HG03558 (cell line): ENCODE data around the gene PTH1R.

ENCODE experiments used
- ATAC-seq: cut with Tn5 transposase; IDR thresholded peaks from one replicate; pipeline ENCODE4 v1.9.1; 2021; ENCODE audit warnings: moderate number of reproducible peaks; ENCODE audit not compliant: unreplicated experiment; ENCODE audit errors: extremely low read depth

PTH1R gene

DNA sequence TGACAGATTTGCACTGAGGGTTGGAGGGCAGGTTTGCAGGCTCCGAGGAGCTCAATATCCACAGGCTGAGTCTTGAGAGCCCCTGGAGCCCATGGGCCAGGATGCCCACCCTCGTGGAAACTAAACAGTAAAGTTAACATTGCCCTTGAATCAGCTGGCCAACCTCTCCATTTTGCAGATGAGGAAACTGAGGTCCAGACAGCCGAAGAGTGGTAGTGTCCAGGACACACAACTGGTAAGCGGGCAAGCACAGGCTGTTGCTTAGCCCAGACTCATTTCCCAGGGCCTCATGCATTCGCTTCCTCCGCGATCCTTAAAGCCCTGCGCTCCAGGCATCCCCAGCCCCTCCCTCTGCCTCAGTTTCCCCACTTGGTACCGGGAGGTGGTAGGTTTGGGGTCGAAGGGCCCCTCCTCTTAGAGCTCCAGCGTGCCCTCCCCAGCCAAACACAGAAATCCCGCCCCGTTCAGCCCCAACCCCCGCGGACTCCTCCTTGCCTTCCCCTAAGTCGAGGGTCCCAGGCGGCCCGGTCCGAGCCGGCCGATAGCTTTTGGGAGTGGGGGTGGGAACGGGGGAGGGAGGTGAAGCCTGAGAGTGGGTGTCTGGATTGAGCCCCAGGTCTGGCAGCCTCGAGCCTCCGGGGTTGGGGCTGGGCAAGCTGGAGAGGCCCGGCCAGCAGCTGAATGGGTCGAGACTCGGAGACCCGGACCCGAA lies 3.5 kb downstream of the PTH1R start:
- no peak for ATAC-seq

DNA sequence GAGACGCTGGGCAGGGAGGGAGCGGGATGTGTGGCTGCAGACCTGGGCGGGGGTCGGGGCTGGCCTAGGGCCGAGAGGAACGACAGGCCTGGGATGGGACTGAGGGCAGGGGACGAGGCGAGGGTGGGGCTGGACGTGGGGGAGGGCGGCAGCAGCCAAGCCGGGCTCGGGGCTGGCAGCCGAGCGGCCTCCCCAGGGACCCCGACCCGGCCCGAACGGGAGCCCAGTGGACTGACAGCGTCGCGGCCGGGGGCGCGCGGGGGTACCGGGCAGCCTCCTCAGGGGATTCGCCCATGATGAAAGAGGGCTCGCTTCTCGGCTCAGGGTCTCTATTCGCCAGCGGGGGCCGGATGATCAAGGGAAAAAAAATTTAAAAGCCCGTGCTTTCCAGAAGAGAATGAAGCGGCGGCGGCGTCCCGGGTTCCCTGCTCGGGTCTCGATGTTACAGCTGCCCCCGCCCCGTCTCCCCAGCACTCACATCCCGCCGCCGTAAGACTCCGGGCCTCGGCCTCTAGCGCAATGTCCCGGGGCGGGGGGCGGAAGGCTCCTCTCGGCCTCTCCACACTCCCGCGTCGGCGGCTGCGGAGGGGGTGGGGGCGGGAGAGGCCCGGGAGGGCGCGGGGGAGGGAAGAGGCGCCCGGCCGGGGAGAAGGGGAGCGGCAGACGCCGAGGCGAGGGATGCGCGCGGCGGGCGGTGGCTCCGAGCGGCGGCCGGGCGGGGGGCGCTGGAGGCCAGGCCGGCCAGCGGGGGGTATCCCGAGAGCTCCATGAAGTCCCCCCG lies 4.3 kb downstream of the PTH1R start:
- no peak for ATAC-seq

DNA sequence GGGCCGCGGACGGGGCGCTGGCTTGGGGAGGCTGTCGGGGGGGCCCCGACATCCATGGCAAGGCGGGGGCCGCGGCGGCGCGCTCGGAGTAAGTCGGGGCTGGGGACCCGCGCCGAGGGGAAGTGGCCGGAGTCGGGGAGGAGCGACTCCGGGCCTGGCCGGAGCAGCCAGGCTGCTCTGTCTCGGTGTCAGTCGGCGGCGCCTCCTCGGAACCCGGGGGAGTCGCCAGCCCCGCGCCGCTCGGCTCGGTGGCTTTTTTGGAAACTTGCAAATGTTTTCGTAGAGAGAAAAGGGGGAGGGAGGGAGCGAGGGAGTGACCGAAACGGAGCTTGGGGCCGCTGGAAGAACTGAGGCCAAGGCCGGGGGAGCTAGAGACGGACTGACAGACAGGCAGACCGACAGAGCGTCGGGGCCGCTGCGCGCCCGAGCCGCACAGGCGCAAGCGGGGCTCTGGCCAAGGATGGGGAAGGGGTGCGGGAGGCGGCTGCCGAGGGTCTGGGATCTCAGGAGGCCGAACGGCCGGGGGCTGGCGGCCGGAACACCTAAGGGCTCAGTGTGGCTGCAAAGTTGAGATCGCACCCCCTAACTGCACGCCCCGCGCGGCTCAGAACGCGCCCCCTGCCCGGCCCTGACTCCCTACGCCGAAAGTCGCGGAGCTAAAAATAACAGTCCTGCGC lies 5.0 kb downstream of the PTH1R start:
- no peak for ATAC-seq

DNA sequence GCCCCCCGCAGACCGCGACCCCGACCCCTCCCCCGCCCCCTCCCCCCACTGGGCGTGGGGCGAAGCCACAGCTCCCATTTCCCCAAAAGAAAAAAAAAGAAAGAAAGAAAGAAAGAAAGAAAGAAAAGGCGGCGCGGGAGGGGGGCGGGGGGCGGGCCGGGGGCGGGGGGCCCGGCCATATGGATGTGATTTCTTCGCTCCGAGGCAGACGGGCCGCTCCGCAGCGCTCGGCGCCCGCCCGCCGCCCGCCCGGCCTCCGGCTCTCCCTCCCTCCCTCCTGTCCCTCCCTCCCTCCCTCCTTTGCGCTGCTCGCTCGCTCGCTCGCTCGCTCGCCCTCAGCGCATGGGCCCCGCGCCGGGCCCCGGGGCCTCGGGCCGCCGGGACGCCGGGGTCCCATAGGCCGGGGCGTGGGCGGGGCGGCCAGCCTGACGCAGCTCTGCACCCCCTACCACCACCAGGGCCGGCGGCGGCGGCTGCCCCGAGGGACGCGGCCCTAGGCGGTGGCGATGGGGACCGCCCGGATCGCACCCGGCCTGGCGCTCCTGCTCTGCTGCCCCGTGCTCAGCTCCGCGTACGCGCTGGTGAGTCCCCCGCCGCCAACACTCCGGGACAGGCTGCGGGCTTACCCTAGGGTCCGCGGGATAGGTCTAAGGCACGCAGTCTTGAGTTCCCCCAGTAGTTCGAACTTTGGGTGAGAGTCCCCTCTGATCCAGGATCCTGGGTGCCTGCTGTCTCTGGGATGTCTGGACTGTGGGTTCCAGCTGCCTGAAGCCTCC lies 5.7 kb downstream of the PTH1R start:
- no peak for ATAC-seq

DNA sequence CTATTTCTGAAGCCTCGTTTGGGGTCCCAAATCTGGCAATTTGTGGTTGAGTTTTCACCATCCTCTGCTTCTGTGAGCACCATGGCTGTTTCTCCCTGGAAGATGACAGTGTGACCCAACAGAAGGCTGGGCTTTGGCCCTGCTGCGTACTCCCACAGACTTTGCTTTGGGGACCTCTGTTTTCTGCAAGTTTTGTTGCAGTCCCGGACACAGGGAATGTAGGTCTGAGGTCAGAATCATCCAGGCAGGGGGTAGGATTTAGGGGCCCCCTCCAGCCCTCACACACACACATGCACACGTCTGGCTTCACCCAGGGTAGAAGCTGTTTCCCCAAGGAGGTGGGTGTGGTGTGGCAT lies 6.3 kb downstream of the PTH1R start:
- no peak for ATAC-seq

DNA sequence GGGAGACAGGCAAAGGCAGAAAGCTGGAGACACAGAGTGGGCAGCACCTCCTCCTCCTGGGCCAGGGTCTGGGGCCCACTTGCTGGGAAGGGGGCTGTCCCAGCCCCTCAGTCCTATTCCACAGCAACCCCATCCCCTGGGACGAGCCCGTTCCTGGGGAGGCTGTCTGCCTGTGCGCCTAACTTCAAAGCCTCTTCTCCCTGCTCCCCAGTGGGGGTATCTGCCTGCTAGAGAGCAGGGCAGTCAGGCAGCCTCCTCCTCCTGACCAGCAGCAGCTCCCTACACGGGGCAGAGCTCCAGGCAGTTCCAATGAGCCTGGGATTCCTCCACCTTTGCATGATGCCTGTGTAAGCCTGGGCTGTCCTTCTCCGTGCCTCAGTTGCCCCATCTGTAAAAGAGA lies 6.9 kb downstream of the PTH1R start:
- no peak for ATAC-seq

DNA sequence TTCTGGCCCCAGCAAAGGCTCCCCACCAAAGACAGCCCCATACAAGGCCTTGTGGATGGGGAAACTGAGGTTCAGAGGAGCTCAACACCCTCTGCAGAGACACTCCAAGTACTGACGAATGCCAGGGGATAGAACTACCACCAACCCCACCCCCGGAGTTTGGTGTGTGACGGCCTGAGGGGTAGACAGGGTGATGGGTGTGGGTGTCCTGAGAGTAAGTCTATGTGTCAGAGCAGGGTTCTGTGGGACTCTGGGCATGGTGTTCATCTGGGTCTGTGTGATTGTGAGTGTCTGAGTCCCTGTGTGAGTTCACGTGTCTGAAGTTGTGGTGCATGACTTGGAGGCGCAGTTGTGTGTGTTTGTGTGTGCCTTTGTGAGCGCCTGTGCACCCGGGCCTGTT lies 7.4 kb downstream of the PTH1R start:
- ATAC-seq: no peak

DNA sequence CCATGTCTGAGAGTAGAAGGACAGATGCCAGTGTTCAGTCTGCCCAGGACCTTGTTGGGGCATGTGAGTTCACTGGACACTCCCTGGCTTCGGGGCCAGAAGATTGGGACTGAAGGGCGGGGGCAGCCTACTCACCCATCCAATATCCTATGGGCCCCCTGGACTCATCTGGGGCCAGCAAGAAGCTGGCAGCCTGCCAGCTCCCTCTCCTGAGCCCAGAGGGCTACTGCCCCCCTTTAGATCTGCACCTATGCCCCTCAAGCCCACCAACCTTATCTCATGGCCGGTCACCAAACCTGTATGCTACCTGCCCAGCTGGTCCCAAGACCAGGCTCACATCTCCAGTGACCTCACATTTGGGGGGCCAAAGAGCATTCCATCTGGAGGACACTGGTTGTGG lies 8.1 kb downstream of the PTH1R start:
- ATAC-seq: no peak

DNA sequence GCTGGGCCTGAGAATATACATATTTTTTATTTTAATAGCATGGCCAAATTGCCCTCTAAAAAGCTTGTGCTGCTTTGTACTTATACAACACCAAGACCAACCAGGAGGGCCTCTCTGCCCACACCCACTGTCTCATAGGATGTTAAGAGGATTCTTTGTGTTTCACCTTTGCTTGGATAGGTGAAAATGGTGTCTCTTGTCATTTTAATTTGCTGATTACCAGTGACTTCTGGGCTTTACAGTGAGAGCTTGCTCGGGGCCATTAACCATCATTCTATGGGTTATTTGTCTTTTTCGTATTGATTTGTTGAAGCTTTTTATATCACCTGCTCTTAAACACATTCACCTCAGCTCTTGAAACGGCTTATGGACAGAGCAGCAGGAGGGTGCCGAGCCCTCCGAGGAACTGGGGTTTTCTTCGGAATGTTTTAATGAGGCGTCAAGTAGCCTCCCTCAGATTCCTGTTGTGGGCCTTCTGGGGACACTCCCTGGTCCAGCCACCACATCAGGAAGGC lies 10.5 kb downstream of the PTH1R start:
- no peak for ATAC-seq

DNA sequence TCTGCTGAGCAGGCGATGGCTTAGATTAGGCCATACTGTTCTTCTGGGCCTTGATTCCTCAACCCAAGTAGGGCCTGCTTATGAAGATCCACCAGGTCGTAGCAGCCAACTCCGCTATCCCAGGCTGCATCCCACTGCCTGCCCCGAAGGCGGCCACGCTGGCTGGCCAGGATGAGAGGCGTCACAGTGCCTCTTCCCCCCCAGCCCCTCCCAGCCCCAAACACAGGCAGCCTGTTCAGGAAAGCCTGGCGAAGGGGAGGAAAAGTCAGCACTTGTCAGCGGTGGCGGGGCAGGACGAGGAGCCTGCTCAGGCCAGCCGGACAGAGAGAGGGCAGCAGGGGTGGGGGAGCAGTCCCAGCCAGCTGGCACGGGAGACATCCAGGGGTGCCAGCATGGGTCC lies 11.2 kb downstream of the PTH1R start:
- ATAC-seq: no peak

DNA sequence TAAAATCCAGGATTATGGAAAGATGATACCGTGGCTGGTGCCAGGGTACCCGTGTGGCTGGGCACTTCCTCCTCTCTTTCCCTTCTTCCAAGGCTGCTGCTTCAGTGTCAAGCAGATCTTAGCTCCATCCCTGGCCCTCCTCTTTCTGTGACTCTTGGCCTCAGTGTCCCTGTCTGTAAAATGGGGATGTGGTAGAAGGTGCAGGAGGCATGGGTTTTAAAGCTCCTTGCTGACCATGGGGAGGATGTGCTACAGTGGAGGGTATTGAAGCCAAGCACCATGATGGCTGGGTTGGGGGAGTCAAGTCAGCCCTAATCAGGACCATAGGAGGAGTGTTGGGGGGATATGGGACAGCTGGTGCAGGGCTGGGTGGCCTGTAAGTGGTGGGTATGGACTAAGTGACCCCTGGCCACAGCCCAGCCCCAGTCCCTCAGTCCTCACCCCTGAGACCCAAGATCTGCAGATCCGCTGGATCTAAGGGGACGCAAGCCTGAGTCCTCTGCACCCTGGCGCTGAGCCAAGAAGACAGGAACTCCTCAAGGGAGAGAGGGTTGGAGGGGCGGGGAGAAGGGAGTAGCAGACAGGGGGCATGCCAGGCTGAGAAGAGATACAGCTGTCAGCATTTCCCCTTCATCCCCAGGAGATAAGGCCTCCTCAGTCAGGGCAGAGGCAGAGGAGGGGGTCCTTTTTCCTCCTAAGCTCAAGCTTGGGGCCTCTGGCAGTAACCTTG lies 12.0 kb downstream of the PTH1R start:
- no peak for ATAC-seq

DNA sequence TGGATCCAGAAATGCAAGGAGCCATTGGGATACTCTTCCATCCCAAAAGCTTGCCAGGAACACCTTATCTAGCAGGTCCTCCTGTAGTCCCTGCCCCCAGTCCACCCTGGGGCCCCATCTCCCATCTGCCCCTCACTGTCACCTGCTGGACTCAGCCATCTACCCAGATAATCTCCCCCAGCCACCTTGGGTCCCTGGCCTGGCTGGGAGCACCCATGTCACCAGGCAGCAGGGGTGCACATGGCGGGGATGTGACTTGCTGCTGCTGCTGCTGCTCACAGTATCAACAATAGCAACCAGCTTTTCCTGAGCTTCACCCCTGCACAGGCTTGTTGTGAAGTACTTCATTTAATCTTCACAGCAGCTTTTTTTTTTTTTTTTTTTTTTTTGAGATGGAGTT lies 12.6 kb downstream of the PTH1R start:
- ATAC-seq: no peak

DNA sequence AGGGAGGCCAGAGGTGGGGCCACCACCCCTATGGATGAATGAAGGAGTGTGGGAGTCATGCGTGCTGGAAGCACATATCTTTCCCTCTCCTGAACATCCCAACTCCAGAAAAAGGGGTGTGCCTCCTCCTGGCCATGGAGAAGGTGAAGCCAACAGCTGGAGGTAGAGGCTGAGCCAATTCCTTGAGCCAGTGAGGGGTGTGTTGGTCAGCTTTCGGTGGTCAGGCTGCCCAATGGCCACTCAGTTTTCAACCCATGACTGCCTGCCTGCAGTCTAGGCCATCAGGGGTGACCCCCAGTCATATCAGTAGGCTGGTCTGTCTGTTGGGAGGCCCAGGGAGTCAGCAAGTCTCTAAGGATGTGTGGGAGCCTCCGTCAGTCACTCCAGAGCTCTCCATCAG lies 13.6 kb downstream of the PTH1R start:
- no peak for ATAC-seq

DNA sequence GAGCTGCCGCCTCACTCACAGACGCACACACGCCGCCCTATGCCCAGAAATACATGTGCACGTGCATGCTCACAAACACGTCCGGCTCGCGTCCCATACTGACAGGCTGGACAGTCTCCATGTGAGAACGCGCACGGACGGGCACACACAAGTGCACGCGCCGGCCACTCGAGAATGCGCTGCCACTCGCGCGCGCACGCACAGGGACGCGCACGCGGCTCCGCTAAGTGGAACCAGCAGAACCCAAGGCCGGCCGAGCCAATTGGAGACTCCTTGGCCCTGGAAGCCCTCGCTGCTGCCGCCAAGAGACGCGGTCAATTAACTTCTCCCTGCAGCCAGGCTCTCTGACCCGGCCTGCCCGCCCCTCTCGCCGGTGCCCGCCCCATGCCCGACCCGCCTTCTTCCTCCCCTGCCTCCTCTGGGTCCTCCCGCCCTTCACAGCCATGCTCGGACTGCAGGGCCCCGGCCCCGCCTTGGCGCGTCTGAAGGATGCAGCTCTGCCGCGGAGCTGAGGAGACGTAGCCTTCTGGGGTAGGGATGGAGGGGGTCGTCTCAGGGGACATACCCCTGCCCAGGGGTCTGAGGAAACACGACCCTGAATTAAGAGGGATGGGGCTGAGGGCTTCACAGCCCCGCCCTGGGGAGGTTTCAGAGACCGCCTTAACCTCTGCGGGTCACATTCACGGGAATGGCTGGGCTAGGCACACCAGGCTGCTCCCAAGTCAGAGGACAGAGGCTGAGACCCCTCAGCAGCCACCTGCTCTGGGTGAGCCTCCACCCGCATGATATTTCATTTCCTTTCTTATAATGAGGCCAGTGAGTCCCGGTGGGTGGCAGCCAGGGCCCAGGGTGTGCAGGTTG lies 15.0 kb downstream of the PTH1R start:
- no peak for ATAC-seq

DNA sequence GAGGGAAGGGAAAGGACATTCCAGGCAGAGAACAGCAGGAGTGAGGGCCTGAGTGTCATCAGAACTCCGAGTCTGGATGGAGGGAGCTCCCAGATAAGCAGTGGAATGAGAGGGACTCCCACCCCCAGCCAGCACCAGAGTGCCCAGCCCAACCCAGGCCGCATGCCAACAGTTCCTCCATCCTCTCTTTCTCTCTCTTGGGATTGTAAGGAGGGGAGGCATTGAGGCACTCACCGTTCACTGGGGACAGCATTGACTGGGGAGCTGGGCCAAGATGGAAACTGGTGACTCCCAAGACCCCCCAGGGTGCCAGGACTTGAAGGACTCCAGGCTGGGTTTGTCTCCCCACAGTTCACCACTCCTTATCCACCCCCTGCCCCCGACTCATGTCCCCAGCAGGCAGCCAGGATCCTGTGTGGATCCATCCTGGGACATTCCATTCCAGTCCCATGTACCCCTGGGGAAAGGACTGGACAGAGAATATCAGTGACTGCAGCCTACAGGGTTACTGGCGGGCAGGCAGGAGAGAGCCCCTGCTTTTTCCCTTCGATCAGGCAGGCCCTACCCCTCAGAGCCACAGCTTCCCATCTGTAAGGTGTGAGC lies 15.7 kb downstream of the PTH1R start:
- ATAC-seq: no peak

DNA sequence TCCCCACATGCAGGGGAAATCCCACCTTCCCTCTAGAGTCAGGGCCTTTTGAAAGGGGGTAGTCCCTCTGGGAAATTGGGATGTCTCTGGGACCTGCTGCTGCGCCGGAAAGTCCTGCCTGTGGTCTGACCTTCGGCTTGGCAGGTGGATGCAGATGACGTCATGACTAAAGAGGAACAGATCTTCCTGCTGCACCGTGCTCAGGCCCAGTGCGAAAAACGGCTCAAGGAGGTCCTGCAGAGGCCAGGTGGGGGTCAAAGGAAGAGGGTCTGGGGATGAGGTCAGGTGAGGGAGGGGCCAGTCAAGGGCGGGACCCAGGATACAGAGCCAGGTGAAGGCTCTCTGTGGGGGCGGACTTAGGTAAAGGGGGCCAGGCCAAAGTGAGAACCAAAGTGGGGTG lies 16.2 kb downstream of the PTH1R start:
- no peak for ATAC-seq

DNA sequence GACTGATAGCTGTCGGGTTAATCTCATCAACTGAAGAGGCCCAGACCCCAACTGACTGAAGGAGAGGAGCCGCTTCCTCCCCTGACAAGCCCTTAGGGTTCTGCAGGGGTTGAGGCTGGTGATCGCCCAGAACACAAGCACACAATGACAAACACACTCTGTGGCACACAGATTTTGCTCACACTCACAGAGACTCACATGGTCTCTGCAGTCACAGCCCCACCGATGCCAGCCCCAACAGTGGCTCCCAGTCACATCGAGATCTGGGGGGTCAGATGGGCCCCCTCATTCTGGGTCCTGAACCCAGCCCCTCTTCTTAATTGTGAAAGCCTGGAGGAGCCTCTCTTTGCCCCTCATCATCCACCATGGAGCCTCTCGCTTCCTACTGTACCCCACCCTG lies 16.7 kb downstream of the PTH1R start:
- ATAC-seq: no peak

DNA sequence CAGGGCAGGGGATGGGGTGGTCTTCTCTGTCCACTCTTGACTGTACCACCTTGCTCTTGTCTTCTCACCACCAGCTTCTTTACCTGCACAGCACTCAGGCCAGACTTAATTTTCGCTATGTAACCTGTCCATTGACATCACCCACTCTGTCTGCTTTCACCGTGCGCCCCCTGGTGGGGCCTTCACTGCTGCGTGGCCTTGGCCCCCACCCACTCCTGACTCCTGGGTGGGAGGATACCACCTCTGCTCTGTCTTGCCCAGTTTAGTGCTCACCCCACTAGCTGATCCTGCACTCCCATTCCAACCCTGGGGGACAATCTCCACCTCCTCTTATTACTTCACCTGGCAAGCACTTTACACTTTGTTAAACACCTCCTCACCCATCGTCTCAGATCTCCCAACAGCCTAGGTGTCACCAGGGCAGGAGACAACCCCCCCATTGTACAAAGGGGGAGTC lies 17.7 kb downstream of the PTH1R start:
- no peak for ATAC-seq

DNA sequence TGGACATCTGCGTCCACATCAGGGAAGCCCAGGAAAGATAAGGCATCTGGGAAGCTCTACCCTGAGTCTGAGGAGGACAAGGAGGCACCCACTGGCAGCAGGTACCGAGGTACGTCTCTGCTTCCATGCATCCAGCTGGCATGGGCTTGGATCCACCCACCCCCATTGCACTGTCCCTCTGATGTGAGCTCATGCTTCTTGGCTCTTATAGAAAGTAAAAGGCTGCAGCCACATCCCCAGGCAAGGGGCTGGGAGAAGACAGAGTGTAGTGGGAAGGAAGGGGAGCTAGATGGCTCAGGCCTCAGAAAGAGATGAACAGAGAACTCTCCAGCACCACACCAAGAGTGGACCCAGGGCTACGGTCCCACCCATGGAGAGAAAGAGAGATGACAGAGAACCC lies 18.2 kb downstream of the PTH1R start:
- ATAC-seq: no peak
